Measurements from ENCODE around the gene PRKAR2A.

GRCh38 chr3:48858709-48859108 is 11.0 kb upstream of the PRKAR2A start:
- TF ChIP-seq CTCF (IDR thresholded peaks at IDR 0.05; ENCODE audit: poor library complexity, severe bottlenecking) (no peak), EZH2 (IDR thresholded peaks at IDR 0.05; ENCODE audit: borderline replicate concordance, insufficient read depth, low read length, poor library complexity, severe bottlenecking) (no peak), EP300 (conservative IDR thresholded peaks at IDR 0.05; ENCODE audit: poor library complexity, severe bottlenecking) (no peak), SMC3 (conservative IDR thresholded peaks at IDR 0.05; ENCODE audit: poor library complexity) (no peak), TAF1 (IDR thresholded peaks at IDR 0.05; ENCODE audit: low read depth) (no peak), MXI1 (conservative IDR thresholded peaks at IDR 0.05; ENCODE audit: poor library complexity, severe bottlenecking) (no peak)
